ENCODE data around the gene SMIM36.

DNA sequence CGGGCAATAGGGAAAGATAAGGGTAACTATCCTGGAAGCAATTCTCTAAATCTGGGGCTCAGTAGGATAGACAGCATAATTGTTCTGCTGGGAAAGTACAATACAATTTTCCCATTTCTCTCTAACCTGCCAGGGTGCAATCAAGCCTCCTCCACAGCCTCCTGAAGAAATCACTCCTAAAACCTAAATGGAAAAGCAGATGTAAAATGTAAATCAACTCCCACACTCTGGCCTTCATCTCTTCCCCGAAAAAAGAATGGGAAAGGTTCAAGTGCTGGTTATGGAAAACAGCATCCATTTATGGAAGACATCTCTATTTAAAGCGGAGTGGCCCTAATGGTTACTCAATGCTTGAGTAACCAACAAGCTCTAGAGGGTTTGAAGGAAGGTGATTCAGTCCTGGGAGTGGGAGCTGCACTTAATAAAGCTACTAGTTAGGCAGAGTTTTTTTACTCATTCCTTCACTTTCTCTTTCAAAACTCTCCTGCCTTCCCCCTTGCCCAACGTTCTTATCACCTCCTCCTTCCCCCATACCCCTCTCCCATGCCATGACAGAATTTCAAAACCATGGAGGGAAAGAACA lies 94.7 kb downstream of the SMIM36 start:
- no peak for TF ChIP-seq CTCF (IDR thresholded peaks at IDR 0.05)
- no peak for TF ChIP-seq ZFX (IDR thresholded peaks at IDR 0.05; ENCODE audit: borderline replicate concordance)

Data from 22Rv1 (cell line).